GM18517 (cell line): Measurements from ENCODE around the gene IL36G.

Experiments used
- ATAC-seq: cut with Tn5 transposase; IDR thresholded peaks from one replicate; pipeline ENCODE4 v1.9.1; 2021; ENCODE audit warnings: mild to moderate bottlenecking, moderate library complexity; ENCODE audit not compliant: unreplicated experiment

Gene IL36G

GRCh38 chr2:112972423-112973086 lies 5.3 kb upstream of the IL36G start:
- no peak for ATAC-seq

- ATAC-seq, result no peak
These were observed 4.7 kb upstream of the IL36G start for GRCh38 chr2:112973156-112973555.

- ATAC-seq, result no peak
These were observed 1.9 kb downstream of the IL36G start for GRCh38 chr2:112979731-112980130.

GRCh38 chr2:112980537-112980936 lies 2.7 kb downstream of the IL36G start:
- ATAC-seq, result no peak

- no peak for ATAC-seq
These were observed 7.3 kb downstream of the IL36G start for GRCh38 chr2:112985090-112985489.

- no peak for ATAC-seq
These were observed 11.8 kb downstream of the IL36G start for GRCh38 chr2:112989611-112990010.

- ATAC-seq, result no peak
These were observed 16.0 kb downstream of the IL36G start for GRCh38 chr2:112993831-112994230.

- no peak for ATAC-seq
These were observed 16.8 kb downstream of the IL36G start for GRCh38 chr2:112994648-112995047.

GRCh38 chr2:112995346-112995920 lies 17.6 kb downstream of the IL36G start:
- no peak for ATAC-seq

GRCh38 chr2:112996635-112997034 lies 18.8 kb downstream of the IL36G start:
- ATAC-seq, result no peak

- no peak for ATAC-seq
These were observed 19.3 kb downstream of the IL36G start for GRCh38 chr2:112997151-112997550.

- ATAC-seq, result no peak
These were observed 22.6 kb downstream of the IL36G start for GRCh38 chr2:113000436-113000835.

- ATAC-seq, result no peak
These were observed 24.9 kb downstream of the IL36G start for GRCh38 chr2:113002677-113003076.

- ATAC-seq, result no peak
These were observed 27.3 kb downstream of the IL36G start, which contains the start of gene IL36A for GRCh38 chr2:113005030-113005509. IL36A (plus strand) TSS chr2:113005459; CDS start chr2:113005872, 413 bp downstream.

- ATAC-seq, result no peak
These were observed 29.4 kb downstream of the IL36G start for GRCh38 chr2:113007250-113007649.

- no peak for ATAC-seq
These were observed 31.8 kb downstream of the IL36G start for GRCh38 chr2:113009622-113010021.

GRCh38 chr2:113010088-113010487 lies 32.3 kb downstream of the IL36G start:
- ATAC-seq, result no peak

- ATAC-seq, result no peak
These were observed 33.3 kb downstream of the IL36G start for GRCh38 chr2:113011108-113011507.

GRCh38 chr2:113012436-113013335 lies 34.9 kb downstream of the IL36G start:
- ATAC-seq, result no peak

- no peak for ATAC-seq
These were observed 35.5 kb downstream of the IL36G start for GRCh38 chr2:113013336-113013661.

- no peak for ATAC-seq
These were observed 36.3 kb downstream of the IL36G start for GRCh38 chr2:113014067-113014466.

- ATAC-seq, result no peak
These were observed 37.2 kb downstream of the IL36G start for GRCh38 chr2:113015042-113015441.
